Right hindlimb (tissue), 1 donor: Measurements from ENCODE around the gene IFT22.
"Not testable (repeated sequence)": the region's sequence is repeated elsewhere in the genome, so short reads cannot be mapped to it uniquely, and the experiment has no call there.

Experiments
- DNase-seq: peaks from one replicate; pipeline ENCODE4 v3.0.0-alpha.2; 2018

IFT22 gene

DNA sequence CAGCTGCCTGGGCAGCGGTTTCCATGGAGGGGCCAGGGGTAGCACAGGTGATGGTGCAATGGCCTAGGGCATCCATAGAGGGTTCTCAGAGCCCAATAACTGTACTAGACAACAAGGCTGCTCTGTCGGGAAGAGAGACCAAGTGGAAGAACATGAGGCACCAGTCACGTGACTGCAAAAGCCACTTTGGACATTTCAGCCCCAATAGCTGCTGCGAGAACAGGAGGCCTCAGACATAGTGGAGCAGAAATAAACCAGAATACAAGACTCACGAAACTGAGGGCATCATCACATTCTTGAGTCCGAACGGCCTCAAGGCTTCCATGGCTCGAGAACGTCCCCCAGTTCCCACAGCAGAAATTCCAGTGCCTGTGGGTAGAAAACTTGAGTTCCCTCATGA is 44.5 kb downstream of the IFT22 start:
- DNase-seq: no peak

- no peak for DNase-seq
These were observed 48.4 kb downstream of the IFT22 start for GRCh38 chr7:101273206-101273605.

DNA sequence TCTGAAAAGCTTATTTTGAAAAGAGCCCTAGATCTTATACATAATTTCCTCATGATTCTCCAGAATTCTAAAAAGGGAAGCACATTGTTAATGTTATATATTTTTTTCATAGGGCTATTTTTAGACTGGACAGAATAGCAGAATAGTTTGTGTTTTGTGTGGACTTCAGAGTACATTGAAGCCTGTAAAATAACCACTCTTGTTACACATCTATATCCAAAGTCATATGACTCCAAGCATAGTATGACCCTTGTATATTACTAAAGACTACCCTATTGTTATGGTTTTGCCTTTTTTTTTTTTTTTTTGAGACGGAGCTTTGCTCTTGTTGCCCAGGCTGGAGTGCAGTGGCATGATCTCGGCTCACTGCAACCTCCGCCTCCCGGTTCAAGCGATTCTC is 50.6 kb downstream of the IFT22 start:
- DNase-seq: no peak

DNA sequence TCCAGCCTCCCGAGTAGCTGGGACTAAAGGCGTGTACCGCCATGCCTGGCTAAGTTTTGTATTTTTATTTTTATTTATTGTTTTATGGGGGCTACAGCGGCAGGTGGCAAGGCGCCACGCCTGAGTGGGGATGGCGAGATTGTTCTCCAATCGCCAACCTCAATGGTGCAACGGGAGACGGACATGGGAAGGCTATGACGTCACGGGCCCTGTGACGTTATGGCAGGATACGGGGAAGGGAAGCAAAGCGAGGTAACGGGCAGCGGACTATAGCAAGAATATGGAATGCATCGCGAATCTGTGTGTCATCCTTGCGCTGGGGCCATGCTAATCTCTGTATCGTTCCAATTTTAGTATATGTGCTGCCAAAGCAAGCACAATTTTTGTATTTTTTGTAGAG is 51.9 kb downstream of the IFT22 start:
- DNase-seq: no peak

- DNase-seq: no peak
These were observed 55.7 kb downstream of the IFT22 start for GRCh38 chr7:101265622-101266516.

DNA sequence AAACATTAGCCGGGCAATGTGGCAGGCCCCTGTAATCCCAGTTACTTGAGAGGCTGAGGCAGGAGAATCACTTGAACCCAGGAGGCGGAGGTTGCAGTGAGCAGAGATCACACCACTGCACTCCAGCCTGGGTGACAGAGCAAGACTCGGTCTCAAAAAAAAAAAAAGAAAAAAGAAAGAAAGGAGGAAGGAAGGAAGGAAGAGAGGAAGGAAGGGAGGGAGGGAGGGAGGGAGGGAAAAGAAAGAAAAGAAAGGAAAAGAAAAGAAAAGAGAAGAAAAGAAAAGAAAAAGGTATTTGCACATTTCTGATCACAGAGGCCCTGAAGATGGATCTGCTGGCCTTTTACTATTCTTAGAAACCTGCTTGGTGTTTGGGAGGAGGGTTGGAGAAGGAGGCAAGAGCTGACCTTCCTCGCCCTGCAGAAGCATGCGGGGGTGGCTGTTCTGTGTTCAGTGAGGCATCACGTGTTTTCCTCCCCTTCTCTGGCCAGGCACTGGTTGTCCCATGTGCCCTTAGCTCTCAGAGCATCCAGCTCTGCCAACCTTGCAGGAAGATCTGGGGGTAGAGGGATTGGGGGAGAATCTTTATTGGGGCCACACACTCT is 57.4 kb downstream of the IFT22 start:
- not testable (repeated sequence) for DNase-seq
